Trophoblast cell (in vitro differentiated cells and primary cell): Measurements from ENCODE around the gene GRB10.

Source experiments
- DNase-seq, 2 donors: peaks; one replicate each; pipeline ENCODE4 v3.0.0-alpha.2; 2016
- H2AFZ ChIP-seq: 2 replicates; pipeline ENCODE4 v1.6.1; 2013; ENCODE audit warnings: low read length, moderate library complexity, mild to moderate bottlenecking; ENCODE audit not compliant: insufficient read depth, poor library complexity
- H2AK5ac ChIP-seq: 2 replicates; pipeline ENCODE4 v1.6.1; 2013; ENCODE audit warnings: mild to moderate bottlenecking, low read length
- H2BK120ac ChIP-seq: 2 replicates; pipeline ENCODE4 v1.6.1; 2013; ENCODE audit warnings: low read length, mild to moderate bottlenecking, moderate library complexity; ENCODE audit not compliant: insufficient read depth, poor library complexity
- H2BK12ac ChIP-seq: 2 replicates; pipeline ENCODE4 v1.6.1; 2013; ENCODE audit warnings: mild to moderate bottlenecking, low read length, moderate library complexity
- H2BK5ac ChIP-seq: 2 replicates; pipeline ENCODE4 v1.6.1; 2013; ENCODE audit warnings: low read length, low read depth, moderate library complexity, mild to moderate bottlenecking; ENCODE audit not compliant: poor library complexity
- H3K14ac ChIP-seq: 2 replicates; pipeline ENCODE4 v1.6.1; 2013; ENCODE audit warnings: mild to moderate bottlenecking, low read length
- H3K18ac ChIP-seq: 2 replicates; pipeline ENCODE4 v1.6.1; 2013; ENCODE audit warnings: mild to moderate bottlenecking, low read length
- H3K23ac ChIP-seq: 2 replicates; pipeline ENCODE4 v1.6.1; 2013; ENCODE audit warnings: low read length
- H3K27ac ChIP-seq: 2 replicates; pipeline ENCODE4 v1.5.1; 2013; ENCODE audit warnings: low read depth, mild to moderate bottlenecking, inconsistent platforms, low read length, moderate library complexity
- H3K27me3 ChIP-seq: 2 replicates; pipeline ENCODE4 v1.6.1; 2013; ENCODE audit warnings: inconsistent platforms, mild to moderate bottlenecking, low read length, moderate library complexity; ENCODE audit not compliant: insufficient read depth
- H3K36me3 ChIP-seq, 2 experiments: 1 replicate in 1 of 2; 2 replicates in 1 of 2; pipeline ENCODE4 v1.6.1; 2013; ENCODE audit warnings: low read length in 2 of 2, mild to moderate bottlenecking in 2 of 2, moderate library complexity in 1 of 2; ENCODE audit not compliant: insufficient read depth in 2 of 2, control insufficient read depth in 1 of 2
- H3K4ac ChIP-seq: 2 replicates; pipeline ENCODE4 v1.6.1; 2013; ENCODE audit warnings: low read depth, mild to moderate bottlenecking, low read length, moderate library complexity
- H3K4me1 ChIP-seq, 2 experiments: 1 replicate in 1 of 2; 2 replicates in 1 of 2; pipeline ENCODE4 v1.6.1; 2013; ENCODE audit warnings: low read length in 2 of 2, mild to moderate bottlenecking in 2 of 2, moderate library complexity in 1 of 2; ENCODE audit not compliant: insufficient read depth in 2 of 2, control insufficient read depth in 1 of 2
- H3K4me2 ChIP-seq: 2 replicates; pipeline ENCODE4 v1.6.1; 2013; ENCODE audit warnings: inconsistent platforms, mild to moderate bottlenecking, low read length, moderate library complexity
- H3K4me3 ChIP-seq: 2 replicates; pipeline ENCODE4 v1.5.1; 2013; ENCODE audit warnings: mild to moderate bottlenecking, low read depth, low read length, inconsistent platforms
- H3K79me1 ChIP-seq: one replicate; pipeline ENCODE4 v1.6.1; 2013; ENCODE audit warnings: low read length
- H3K79me2 ChIP-seq: 2 replicates; pipeline ENCODE4 v1.6.1; 2013; ENCODE audit warnings: low read length, mild to moderate bottlenecking; ENCODE audit not compliant: control insufficient read depth, insufficient read depth, poor library complexity
- H3K9ac ChIP-seq: 2 replicates; pipeline ENCODE4 v1.6.1; 2013; ENCODE audit warnings: mild to moderate bottlenecking, low read length
- H3K9me3 ChIP-seq: 2 replicates; pipeline ENCODE4 v1.6.1; 2013; ENCODE audit warnings: low read depth, mild to moderate bottlenecking, control low read depth, inconsistent platforms, low read length; ENCODE audit not compliant: insufficient read depth
- H4K12ac ChIP-seq: 2 replicates; pipeline ENCODE4 v1.6.1; 2013; ENCODE audit warnings: low read depth, mild to moderate bottlenecking, low read length, moderate library complexity
- H4K8ac ChIP-seq: 2 replicates; pipeline ENCODE4 v1.6.1; 2013; ENCODE audit warnings: low read depth, mild to moderate bottlenecking, low read length, moderate library complexity
- H4K91ac ChIP-seq: one replicate; pipeline ENCODE4 v1.6.1; 2013; ENCODE audit warnings: low read depth, mild to moderate bottlenecking, low read length, moderate library complexity
- WGBS: extraction: QIAGEN DNeasy Blood & Tissue Kit; methylation state at CpG from one replicate; pipeline ENCODE4 v1.1.7; 2013; ENCODE audit warnings: missing lambda C conversion rate; ENCODE audit not compliant: insufficient read length, insufficient coverage; ENCODE audit errors: extremely low coverage; 5-methylcytosine and 5-hydroxymethylcytosine counted together

Gene GRB10

DNA sequence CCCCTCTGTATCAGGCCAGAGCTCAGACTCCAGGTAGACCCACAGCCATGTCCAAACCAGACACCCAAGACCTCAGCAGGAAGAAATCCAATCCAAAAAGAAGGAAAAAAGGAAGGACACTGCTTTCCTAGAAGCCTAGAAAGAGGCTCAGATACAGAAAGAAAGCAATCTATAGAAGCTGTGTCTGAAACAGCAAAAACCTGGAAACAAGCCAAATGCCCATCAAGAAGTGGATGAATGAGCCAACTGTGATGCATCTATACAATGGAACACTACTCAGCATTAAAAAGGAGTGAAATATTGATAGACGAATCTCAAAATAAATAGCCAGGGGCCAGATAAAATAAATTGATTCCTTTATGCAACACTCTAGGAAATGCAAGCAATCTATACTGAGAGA is 31.6 kb downstream of the GRB10 start:
- no peak overlapping the region for H4K8ac ChIP-seq
- peak overlapping the region; percentile 14 for H3K18ac ChIP-seq
- no CpG with 5 or more reads among the region's 1 CpG for WGBS
- no peak overlapping the region for H4K12ac ChIP-seq
- no peak overlapping the region for H4K91ac ChIP-seq
- no peaks in the 10 kb centered on the region for H3K9me3 ChIP-seq
- H3K27me3 ChIP-seq, result no peaks in the 10 kb centered on the region
- H3K4ac ChIP-seq, result peak overlapping the region; percentile 17
- H3K79me1 ChIP-seq, result no peaks in the 10 kb centered on the region
- no peak overlapping the region for H2BK5ac ChIP-seq
- no peak overlapping the region for H2AK5ac ChIP-seq
- H2BK120ac ChIP-seq, result no peak overlapping the region
- no peak overlapping the region for H3K23ac ChIP-seq
- peaks cover 1% of the 10 kb centered on the region for H3K79me2 ChIP-seq
- H3K4me2 ChIP-seq, result no peak overlapping the region
- no peak overlapping the region for H2BK12ac ChIP-seq
- DNase-seq, result no peak
- no peak overlapping the region for H3K4me3 ChIP-seq
- no peak overlapping the region for H3K9ac ChIP-seq
- no peak overlapping the region for H3K27ac ChIP-seq
- no peak overlapping the region for H3K14ac ChIP-seq
- peaks cover 3 to 9% of the 10 kb centered on the region in 2 experiments for H3K4me1 ChIP-seq
- peaks cover 4 to 7% of the 10 kb centered on the region in 2 experiments for H3K36me3 ChIP-seq
- H2AFZ ChIP-seq, result no peak overlapping the region

DNA sequence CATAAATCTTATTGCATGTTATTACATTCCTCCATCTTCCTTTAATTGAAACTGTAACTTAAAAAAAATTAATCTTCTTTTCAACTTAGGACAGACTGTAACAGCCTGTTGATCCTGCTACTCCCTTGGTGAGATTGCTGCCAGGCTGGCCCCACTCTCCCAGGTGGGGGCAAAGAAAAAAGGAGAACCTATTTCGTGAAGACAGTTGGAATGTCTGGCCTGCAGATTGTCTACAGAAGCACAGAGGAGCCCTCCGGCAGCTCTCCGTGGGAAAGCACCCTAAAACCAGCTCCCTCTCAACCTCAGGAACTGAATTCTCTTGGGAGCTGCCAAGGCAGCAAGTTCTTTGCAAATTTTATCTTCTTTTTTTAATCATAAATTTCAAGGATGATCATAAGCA is 32.8 kb downstream of the GRB10 start:
- H3K27me3 ChIP-seq, result no peaks in the 10 kb centered on the region
- no peak overlapping the region for H3K4me3 ChIP-seq
- peaks cover 2 to 4% of the 10 kb centered on the region in 2 experiments for H3K36me3 ChIP-seq
- H3K18ac ChIP-seq, result no peak overlapping the region
- no peak overlapping the region for H4K8ac ChIP-seq
- no CpG with 5 or more reads among the region's 3 CpGs for WGBS
- H3K79me2 ChIP-seq, result peaks cover 1% of the 10 kb centered on the region
- H3K27ac ChIP-seq, result no peak overlapping the region
- no peak for DNase-seq
- no peak overlapping the region for H3K23ac ChIP-seq
- H2BK12ac ChIP-seq, result no peak overlapping the region
- H3K4me2 ChIP-seq, result no peak overlapping the region
- H3K4ac ChIP-seq, result no peak overlapping the region
- H4K12ac ChIP-seq, result no peak overlapping the region
- no peaks in the 10 kb centered on the region for H3K9me3 ChIP-seq
- no peak overlapping the region for H3K14ac ChIP-seq
- peaks cover 3 to 4% of the 10 kb centered on the region in 2 experiments for H3K4me1 ChIP-seq
- no peak overlapping the region for H2BK5ac ChIP-seq
- H2BK120ac ChIP-seq, result no peak overlapping the region
- H3K9ac ChIP-seq, result no peak overlapping the region
- no peak overlapping the region for H2AK5ac ChIP-seq
- H4K91ac ChIP-seq, result no peak overlapping the region
- no peaks in the 10 kb centered on the region for H3K79me1 ChIP-seq
- no peak overlapping the region for H2AFZ ChIP-seq

DNA sequence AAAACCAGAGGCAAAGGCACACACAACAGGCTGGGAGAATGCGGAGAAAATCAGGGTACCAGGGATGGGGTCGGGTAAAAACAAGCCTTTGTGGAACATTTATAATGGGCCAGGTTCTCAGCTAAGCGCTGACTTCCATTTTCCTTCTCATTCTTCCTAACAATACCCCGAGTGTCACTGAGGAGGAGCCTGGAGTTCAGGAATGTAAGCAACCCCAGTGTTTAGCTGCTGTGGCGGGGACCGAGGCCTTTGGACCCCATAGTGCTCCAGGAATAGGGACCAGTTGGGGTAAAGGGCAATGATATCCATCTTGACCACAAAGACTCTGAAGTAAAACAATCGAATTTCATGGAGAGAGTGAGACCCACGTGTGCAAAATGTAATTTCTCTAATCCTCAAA is 34.2 kb downstream of the GRB10 start:
- Histone ChIP-seq H2BK12ac (no peak overlapping the region), H3K79me1 (no peaks in the 10 kb centered on the region), H3K9me3 (no peaks in the 10 kb centered on the region), H3K4me2 (no peak overlapping the region), H2AK5ac (no peak overlapping the region), H4K91ac (no peak overlapping the region), H3K27ac (no peak overlapping the region), H3K4me1 (peaks cover 3 to 4% of the 10 kb centered on the region in 2 experiments), H2BK5ac (no peak overlapping the region), H3K27me3 (no peaks in the 10 kb centered on the region), H3K36me3 (peaks cover 6 to 10% of the 10 kb centered on the region in 2 experiments), H3K18ac (no peak overlapping the region), H3K23ac (no peak overlapping the region), H3K4me3 (no peak overlapping the region), H3K14ac (no peak overlapping the region), H3K79me2 (no peaks in the 10 kb centered on the region), H2AFZ (no peak overlapping the region), H2BK120ac (no peak overlapping the region), H4K12ac (no peak overlapping the region), H4K8ac (no peak overlapping the region), H3K9ac (no peak overlapping the region), H3K4ac (no peak overlapping the region)
- no peak for DNase-seq
- no CpG with 5 or more reads among the region's 8 CpGs for WGBS

DNA sequence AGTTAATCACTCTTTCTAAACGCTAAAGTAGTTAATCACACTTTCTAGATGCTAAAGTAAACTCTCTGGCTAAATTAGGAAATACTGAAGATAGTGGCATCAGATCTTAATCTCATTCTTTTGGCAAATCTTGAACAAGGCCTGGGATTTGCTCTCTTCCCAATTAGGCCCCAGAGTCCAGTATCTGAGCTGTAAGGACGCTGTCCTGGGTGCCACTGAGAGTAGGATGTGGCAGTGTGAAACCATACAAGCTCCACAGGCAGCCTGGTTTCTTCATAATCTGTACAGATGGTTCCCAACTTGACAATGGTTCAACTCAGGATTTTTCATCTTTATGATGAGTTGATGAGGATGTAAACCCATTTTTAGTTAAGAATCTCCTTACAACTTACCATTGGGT is 36.9 kb downstream of the GRB10 start:
- peaks cover 6 to 10% of the 10 kb centered on the region in 2 experiments for H3K36me3 ChIP-seq
- H4K8ac ChIP-seq, result no peak overlapping the region
- H3K14ac ChIP-seq, result no peak overlapping the region
- no peak overlapping the region for H3K27ac ChIP-seq
- DNase-seq, result no peak
- no peaks in the 10 kb centered on the region for H3K9me3 ChIP-seq
- no peak overlapping the region for H2BK12ac ChIP-seq
- H3K4ac ChIP-seq, result no peak overlapping the region
- H4K12ac ChIP-seq, result no peak overlapping the region
- no peak overlapping the region for H2AFZ ChIP-seq
- no peak overlapping the region for H2BK120ac ChIP-seq
- no peak overlapping the region for H3K23ac ChIP-seq
- no peak overlapping the region for H2AK5ac ChIP-seq
- no peaks in the 10 kb centered on the region for H3K79me2 ChIP-seq
- H2BK5ac ChIP-seq, result no peak overlapping the region
- H3K9ac ChIP-seq, result no peak overlapping the region
- H3K27me3 ChIP-seq, result no peaks in the 10 kb centered on the region
- no peaks in the 10 kb centered on the region for H3K79me1 ChIP-seq
- no CpG with 5 or more reads among the region's 2 CpGs for WGBS
- H3K4me2 ChIP-seq, result no peak overlapping the region
- H3K18ac ChIP-seq, result no peak overlapping the region
- no peak overlapping the region for H3K4me3 ChIP-seq
- no peak overlapping the region for H4K91ac ChIP-seq
- peaks cover 0 to 3% of the 10 kb centered on the region in 2 experiments for H3K4me1 ChIP-seq
